Omental fat pad (tissue), 4 donors: ENCODE measurements around the gene TRIM38. TPM values are rescaled to one million over a fixed set of nuclear protein-coding genes. Genes with fewer than 3 reads are reported as not detected.
"Not testable (repeated sequence)": the region's sequence is repeated elsewhere in the genome, so short reads cannot be mapped to it uniquely, and the experiment has no call there.

Source experiments
- ATAC-seq: fragments of 150-250 bp; one replicate; pipeline ENCODE4 v1.9.1; 2016; ENCODE audit warnings: mild to moderate bottlenecking, moderate library complexity; ENCODE audit not compliant: low FRiP score
- DNase-seq: peaks from one replicate; pipeline ENCODE4 v3.0.0-alpha.2; 2019; ENCODE audit warnings: low spot score
- total RNA-seq, 4 donors: library from RNA; depleted of rRNA; stranded (reverse); fragments of >200 nt; gene quantifications; one replicate each; pipeline ENCODE4 v1.1.0, GENCODE V29; 2016
- TF ChIP-seq, protein P1 (sequence below), 3 donors: fragments of 450-650 bp; IDR thresholded peaks; one replicate each; pipeline ENCODE4 v1.5.1; 2016 to 2017; ENCODE audit warnings: antibody characterized with exemption in 3 of 3, mild to moderate bottlenecking in 3 of 3, moderate library complexity in 2 of 3

The TRIM38 gene
- total RNA-seq, 4 donors from 2014 or later = 7.8 to 21.6 (median 11.7) TPM

DNA sequence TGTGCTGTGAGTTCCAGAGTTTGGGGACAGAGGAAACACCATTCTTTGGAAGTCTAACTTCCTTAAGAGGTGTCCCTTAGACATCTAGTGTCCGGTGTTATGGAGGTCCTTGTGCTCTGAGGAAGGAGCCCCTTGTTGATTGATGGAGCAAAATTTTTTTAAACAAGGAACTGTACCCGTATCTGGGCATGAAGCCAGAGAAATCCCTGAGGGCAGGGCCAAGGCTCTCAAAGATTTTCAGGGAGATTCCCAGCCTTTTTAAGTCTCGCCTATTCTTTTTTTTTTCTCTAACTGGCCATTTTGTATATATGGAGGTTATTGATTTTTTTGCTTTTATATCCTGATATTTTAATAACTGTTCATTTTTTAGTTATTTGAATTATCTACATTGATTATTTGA lies 45.9 kb downstream of the TRIM38 start:
- ATAC-seq (no peak), DNase-seq (no peak)
- TF ChIP-seq, protein P1, sequence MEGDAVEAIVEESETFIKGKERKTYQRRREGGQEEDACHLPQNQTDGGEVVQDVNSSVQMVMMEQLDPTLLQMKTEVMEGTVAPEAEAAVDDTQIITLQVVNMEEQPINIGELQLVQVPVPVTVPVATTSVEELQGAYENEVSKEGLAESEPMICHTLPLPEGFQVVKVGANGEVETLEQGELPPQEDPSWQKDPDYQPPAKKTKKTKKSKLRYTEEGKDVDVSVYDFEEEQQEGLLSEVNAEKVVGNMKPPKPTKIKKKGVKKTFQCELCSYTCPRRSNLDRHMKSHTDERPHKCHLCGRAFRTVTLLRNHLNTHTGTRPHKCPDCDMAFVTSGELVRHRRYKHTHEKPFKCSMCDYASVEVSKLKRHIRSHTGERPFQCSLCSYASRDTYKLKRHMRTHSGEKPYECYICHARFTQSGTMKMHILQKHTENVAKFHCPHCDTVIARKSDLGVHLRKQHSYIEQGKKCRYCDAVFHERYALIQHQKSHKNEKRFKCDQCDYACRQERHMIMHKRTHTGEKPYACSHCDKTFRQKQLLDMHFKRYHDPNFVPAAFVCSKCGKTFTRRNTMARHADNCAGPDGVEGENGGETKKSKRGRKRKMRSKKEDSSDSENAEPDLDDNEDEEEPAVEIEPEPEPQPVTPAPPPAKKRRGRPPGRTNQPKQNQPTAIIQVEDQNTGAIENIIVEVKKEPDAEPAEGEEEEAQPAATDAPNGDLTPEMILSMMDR (IDR thresholded peaks at IDR 0.05) = no peak

DNA sequence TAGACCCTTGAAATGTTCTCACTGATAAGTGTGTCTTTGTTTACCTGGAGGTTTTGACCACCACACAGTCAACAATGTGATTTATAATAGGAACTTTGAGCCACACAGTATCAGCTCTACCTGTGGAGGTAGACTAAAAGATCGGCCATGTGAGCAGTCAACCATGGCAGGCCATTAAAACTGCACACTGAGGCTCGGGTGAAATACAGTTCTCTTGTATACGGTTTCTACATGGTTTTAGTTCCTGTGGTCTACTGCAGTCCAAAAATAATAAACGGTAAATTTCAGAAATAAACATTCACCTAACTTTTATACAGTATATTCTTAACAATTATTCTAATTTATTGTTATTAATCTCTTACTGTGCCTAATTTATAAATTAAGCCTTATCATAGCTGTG lies 47.2 kb downstream of the TRIM38 start:
- TF ChIP-seq, protein P1 (IDR thresholded peaks at IDR 0.05) = no peak
- DNase-seq (no peak), ATAC-seq (no peak)

DNA sequence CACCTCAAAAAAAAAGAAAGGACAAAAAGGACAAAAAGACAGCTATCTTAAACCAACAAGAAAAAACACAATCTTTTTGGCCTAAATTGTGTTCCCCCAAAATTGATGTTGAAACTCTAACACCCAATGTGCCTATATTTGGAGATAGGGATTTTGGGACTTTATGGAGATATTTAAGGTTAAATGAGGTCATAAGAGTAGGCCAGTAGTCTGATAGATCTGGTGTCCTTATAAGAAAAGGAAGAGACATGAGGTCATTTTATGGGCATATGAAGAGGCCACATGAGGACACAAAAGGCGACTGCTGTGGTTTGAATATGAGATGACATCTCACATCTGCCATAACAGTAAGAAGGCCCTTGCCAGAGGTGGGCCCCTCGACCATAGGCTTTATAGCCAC lies 49.5 kb downstream of the TRIM38 start:
- DNase-seq (no peak), ATAC-seq (no peak)
- TF ChIP-seq, protein P1 (IDR thresholded peaks at IDR 0.05) = no peak

DNA sequence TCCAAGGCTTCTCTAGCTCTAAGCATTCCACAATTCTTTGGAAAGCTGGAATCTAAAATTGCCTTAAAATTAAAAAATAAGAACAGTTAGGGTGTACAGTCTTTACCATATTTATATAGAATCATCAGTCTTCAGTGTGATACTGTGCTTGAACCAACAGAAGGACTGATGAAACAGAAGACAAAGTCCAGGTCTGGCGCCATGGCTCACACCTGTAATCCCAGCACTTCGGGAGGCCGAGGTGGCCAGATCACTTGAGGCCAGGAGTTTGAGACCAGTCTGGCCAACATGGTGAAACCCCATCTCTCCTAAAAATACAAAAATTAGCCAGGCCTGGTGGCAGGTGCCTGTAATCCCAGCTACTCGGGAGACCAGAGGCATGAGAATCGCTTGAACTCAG lies 51.8 kb downstream of the TRIM38 start:
- not testable (repeated sequence) for ATAC-seq, DNase-seq

DNA sequence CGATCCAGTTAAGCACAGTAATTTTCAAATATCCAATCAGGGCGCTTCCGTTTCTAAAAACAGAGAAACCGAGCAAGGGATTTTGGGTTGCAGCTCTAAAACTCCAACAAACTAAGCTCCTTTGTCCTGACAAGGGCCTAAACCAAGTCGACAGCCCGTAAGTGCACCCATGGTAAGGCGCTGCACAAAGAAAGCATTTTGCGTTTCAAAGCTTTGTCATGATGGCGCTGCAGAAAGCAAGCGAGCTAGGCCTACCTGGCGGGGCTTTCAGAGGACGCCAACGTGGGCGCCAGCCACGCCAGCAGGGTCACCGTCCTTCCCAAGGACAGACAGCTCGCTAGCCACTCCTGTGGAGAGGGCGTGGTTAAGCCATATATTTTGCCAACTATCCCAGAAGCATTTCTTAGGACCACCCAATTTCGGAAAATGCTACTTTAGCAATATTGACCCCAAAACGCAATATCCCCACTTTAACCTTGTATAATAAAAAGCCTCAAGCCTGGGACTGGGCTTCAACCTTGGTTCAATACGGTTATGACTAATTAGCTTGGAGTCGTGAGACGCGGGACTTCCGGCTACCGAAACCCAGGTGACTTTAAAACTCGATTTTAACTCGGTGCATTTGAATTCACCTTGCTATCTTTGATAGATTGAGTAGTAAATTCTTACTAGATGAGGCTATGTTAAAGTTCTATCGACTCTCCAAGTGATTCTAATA lies 53.8 kb downstream of the TRIM38 start:
- TF ChIP-seq, protein P1 (IDR thresholded peaks at IDR 0.05) = no peak
- DNase-seq (no peak), ATAC-seq (no peak)

DNA sequence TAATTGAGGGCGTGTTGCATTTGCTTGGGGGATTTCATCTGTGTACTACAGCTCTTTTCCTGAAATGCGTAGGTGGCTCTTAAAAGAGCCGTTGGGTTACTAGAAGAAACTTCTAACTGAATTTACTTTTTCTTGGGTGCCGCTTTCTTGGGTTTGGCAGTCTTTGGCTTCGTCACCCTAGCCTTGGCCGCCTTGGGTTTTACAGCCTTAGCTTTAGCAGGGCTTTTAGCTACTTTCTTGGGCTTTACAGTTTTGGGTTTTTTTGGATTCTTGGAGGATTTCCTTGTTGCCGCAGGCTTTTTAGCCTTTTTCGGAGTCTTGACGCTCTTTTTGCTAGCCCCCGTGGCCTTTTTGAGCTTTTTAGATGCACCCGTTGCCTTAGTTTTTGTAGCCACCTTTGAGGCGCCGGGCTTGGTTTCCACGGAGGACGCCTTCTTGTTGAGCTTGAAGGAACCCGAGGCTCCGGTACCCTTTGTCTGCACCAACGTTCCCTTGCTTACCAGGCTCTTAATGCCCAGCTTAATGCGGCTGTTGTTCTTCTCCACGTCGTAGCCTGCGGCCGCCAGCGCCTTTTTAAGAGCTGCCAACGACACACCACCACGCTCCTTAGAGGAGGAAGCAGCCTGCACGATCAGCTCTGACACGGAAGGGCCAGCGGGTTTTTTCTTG lies 54.5 kb downstream of the TRIM38 start:
- DNase-seq (no peak), ATAC-seq (no peak)
- TF ChIP-seq, protein P1 (IDR thresholded peaks at IDR 0.05) = no peak

DNA sequence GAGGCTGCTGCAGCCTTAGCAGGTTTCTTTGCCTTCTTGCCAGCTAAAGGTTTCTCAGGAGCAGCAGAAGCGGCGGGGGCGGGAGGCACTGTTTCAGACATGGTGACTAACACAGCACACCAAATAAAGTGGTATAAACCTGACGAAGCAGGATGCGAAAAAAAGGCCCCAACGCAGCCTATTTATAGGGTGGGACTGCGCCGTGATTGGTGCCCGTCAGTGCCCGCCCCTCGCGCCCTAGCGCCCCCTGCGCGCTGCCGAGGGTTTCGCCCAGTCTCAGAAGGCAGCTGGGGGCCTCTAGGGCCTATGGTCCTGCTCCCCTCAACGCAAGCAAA lies 55.0 kb downstream of the TRIM38 start:
- ATAC-seq (peak; percentile 42), DNase-seq (peak; percentile 59)
- TF ChIP-seq, protein P1 (IDR thresholded peaks at IDR 0.05) = no peak
